GM12801 (cell line): ENCODE data around the gene ANKMY1.

Experiments used
- CTCF ChIP-seq: IDR thresholded peaks from one replicate; pipeline ENCODE4 v1.5.1; 2011; ENCODE audit warnings: control low read depth; ENCODE audit not compliant: insufficient read length; ENCODE audit errors: extremely low read depth

ANKMY1 gene

GRCh38 chr2:240466579-240467148 is 91.1 kb downstream of the ANKMY1 start:
- no peak for TF ChIP-seq CTCF

GRCh38 chr2:240465765-240466578 is 91.8 kb downstream of the ANKMY1 start:
- TF ChIP-seq CTCF: no peak

GRCh38 chr2:240465268-240465764 is 92.5 kb downstream of the ANKMY1 start:
- no peak for TF ChIP-seq CTCF

- no peak for TF ChIP-seq CTCF
These were observed 93.1 kb downstream of the ANKMY1 start for GRCh38 chr2:240464514-240465241.

GRCh38 chr2:240463866-240464481 is 93.8 kb downstream of the ANKMY1 start:
- TF ChIP-seq CTCF: no peak

GRCh38 chr2:240463274-240463865 is 94.4 kb downstream of the ANKMY1 start:
- TF ChIP-seq CTCF: no peak
